Left lung (tissue), 10 donors: ENCODE results near the gene GMDS. TPM values are rescaled to one million over a fixed set of nuclear protein-coding genes. Genes with fewer than 3 reads are reported as not detected.

Experiments used
- ATAC-seq: fragments of 200-7000 bp; cut with Tn5 transposase; one replicate; pipeline ENCODE4 v1.9.1; 2020; ENCODE audit warnings: moderate library complexity
- DNase-seq, 4 donors: peaks; one replicate each; pipeline ENCODE4 v3.0.0-alpha.2; 2013 to 2020
- H3K27ac ChIP-seq, 2 donors: fragments of 200-600 bp; sonication (generic) in 1 of 2; one replicate each; pipeline versions ENCODE4 v1.5.0 to v1.8.0; 2020 to 2021
- H3K27me3 ChIP-seq, 2 donors: fragments of 200-600 bp; sonication (generic) in 1 of 2; one replicate each; pipeline versions ENCODE4 v1.5.0 to v1.8.0; 2020 to 2021
- H3K36me3 ChIP-seq, 2 donors: fragments of 200-600 bp; sonication (generic) in 1 of 2; one replicate each; pipeline versions ENCODE4 v1.5.0 to v1.8.0; 2020 to 2021
- H3K4me1 ChIP-seq, 2 donors: fragments of 200-600 bp; one replicate each; pipeline ENCODE4 v1.8.0; 2021
- H3K4me3 ChIP-seq, 2 donors: fragments of 200-600 bp; sonication (generic) in 1 of 2; one replicate each; pipeline versions ENCODE4 v1.5.0 to v1.8.0; 2020 to 2021; ENCODE audit warnings: mild to moderate bottlenecking in 1 of 2
- H3K9me3 ChIP-seq, 2 donors: fragments of 200-600 bp; sonication (generic) in 1 of 2; one replicate each; pipeline versions ENCODE4 v1.5.0 to v1.8.0; 2020 to 2021
- intact Hi-C, 2 donors: fragments of 100-400 bp; cut with DNase I; formaldehyde crosslinking; loops; one replicate each; pipeline versions ENCODE4 v1.11.2 to v1.14.2; 2022
- polyA plus RNA-seq, 6 donors: library from polyadenylated mRNA; unstranded; fragments of 120-200 nt; gene quantifications; one replicate each; pipeline ENCODE4 v1.2.1, GENCODE V29; 2013; ENCODE audit not compliant: insufficient read length in 6 of 6
- total RNA-seq, 2 donors: library from RNA; stranded (reverse); fragmentation: NEBNext Ultra II Directional; extraction: Animal tissue kit (Norgen Biotek cat#: 25700); gene quantifications; one replicate each; pipeline ENCODE4 v1.2.1, GENCODE V29; 2021
- TF ChIP-seq, protein P1 (sequence below), 2 donors: fragments of 200-600 bp; sonication (generic) in 1 of 2; IDR thresholded peaks; one replicate each; pipeline versions ENCODE4 v1.5.0 to v1.8.0; 2021; ENCODE audit warnings: antibody characterized with exemption in 2 of 2
- donor health status: DM: no; HTN: yes; CAD: no.
- donor health status: DM: no; HTN: no; CAD: no.

Gene GMDS
- total and polyA plus RNA-seq, 8 donors = 16.5 to 25.4 (median 21.2) TPM

DNA sequence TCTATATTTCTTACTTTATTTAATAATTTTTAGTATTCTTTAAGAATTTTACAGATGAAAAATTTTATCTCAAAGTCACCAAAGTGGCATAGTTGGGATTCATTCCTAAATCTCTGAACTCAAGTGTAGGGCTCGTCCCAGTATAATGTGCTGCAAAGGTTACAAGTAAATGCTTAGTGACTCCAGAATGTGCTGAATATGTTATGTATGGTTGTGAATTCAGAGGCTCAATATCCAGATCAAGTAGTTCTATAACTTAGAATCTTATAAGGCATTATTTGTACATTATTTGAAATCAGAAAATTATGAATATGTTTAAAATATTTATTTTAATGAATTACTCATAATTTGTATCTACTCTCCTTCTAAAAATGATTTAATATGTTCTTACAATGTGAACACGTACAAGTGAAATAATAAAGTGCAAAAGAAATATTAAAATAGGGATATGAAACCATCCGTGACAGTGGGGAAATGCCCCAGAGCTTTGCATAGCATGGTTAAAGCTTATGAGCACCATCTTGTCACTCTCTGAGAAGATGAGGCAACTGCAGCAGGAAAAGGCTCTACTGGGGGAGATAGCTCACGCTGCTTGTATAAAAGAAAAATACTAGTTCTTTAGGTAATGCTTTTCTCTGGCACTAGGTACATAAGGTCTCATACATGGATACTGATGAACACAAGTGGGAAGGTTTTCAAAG lies 376.7 kb downstream of the GMDS start:
- H3K4me1 ChIP-seq = no peaks in the 10 kb centered on the region
- no peaks in the 10 kb centered on the region for H3K36me3 ChIP-seq
- H3K4me3 ChIP-seq = no peak overlapping the region
- no peaks in the 10 kb centered on the region for H3K27me3 ChIP-seq
- H3K9me3 ChIP-seq = no peaks in the 10 kb centered on the region
- no peak for DNase-seq
- TF ChIP-seq, protein P1, sequence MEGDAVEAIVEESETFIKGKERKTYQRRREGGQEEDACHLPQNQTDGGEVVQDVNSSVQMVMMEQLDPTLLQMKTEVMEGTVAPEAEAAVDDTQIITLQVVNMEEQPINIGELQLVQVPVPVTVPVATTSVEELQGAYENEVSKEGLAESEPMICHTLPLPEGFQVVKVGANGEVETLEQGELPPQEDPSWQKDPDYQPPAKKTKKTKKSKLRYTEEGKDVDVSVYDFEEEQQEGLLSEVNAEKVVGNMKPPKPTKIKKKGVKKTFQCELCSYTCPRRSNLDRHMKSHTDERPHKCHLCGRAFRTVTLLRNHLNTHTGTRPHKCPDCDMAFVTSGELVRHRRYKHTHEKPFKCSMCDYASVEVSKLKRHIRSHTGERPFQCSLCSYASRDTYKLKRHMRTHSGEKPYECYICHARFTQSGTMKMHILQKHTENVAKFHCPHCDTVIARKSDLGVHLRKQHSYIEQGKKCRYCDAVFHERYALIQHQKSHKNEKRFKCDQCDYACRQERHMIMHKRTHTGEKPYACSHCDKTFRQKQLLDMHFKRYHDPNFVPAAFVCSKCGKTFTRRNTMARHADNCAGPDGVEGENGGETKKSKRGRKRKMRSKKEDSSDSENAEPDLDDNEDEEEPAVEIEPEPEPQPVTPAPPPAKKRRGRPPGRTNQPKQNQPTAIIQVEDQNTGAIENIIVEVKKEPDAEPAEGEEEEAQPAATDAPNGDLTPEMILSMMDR (IDR thresholded peaks at IDR 0.05) = no peak
- intact Hi-C loops = no loop called here
- H3K27ac ChIP-seq = no peak overlapping the region
- ATAC-seq = no peak

DNA sequence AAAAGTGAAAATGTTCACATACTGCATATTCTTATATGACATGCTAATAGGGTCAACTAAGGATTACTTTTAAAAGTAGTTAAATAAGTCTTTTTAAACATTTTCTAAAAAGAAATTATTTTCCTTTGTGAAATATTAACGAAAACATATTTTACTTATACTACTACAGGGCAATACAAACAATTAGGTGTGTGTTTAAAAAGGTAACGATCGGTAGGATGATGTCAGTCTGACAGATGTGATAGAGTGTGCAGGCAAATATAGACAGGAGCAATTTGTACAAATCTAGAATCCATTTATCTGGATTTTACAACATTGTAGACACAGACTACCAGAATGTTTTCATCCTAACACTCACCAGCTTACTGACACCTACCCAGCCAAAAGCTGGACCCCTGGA lies 378.2 kb downstream of the GMDS start:
- Histone ChIP-seq H3K27me3 (no peaks in the 10 kb centered on the region), H3K9me3 (no peaks in the 10 kb centered on the region), H3K4me3 (no peak overlapping the region), H3K36me3 (no peaks in the 10 kb centered on the region), H3K4me1 (no peaks in the 10 kb centered on the region), H3K27ac (no peak overlapping the region)
- no peak for ATAC-seq
- TF ChIP-seq, protein P1 (IDR thresholded peaks at IDR 0.05) = no peak
- intact Hi-C loops = no loop called here
- no peak for DNase-seq

DNA sequence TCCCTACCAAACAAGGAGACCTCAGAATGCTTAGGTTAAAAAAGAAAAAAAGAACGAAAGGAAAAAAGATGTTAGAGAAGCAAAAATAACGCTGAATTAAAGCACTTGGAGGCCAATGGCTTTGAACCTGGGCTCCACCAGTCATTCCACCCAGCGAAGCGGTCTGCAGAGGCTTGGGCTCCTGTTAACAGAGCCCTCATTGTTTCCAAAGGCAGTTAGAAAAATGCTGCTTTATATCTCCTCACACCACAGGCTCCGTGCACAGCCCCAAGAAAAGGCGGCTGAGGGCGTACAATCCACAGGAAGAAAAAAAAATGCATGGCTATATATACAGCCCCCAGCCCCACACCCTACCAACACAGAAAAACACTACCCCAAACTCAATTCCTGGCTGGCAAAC lies 379.8 kb downstream of the GMDS start:
- intact Hi-C loops = no loop called here

DNA sequence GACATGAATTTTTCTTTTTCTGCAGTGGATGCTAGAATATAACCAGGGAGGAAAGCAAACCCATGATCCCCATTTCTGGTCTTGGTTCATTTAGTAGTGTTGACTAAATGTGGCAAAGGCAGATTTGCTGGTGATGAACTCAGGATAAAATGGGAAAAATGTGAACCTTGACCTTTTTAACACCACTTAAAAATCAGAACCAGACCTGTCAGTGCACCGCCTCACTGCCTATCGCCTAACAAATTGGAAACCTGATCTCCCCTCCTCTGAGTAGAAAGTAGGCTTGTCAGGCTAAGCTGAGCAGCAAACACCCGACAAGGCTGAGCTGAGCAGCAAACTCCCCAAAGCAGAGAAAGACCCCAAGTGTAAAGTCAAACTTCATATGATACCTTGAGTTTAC lies 380.9 kb downstream of the GMDS start:
- no peak overlapping the region for H3K27ac ChIP-seq
- H3K4me1 ChIP-seq = no peaks in the 10 kb centered on the region
- no peaks in the 10 kb centered on the region for H3K9me3 ChIP-seq
- no peak overlapping the region for H3K4me3 ChIP-seq
- no peaks in the 10 kb centered on the region for H3K36me3 ChIP-seq
- DNase-seq (no peak), ATAC-seq (no peak)
- H3K27me3 ChIP-seq = no peaks in the 10 kb centered on the region
- TF ChIP-seq, protein P1 (IDR thresholded peaks at IDR 0.05) = no peak
- intact Hi-C loops = no loop called here

More for the DNA sequence above, 379.8 kb downstream of the GMDS start:
- Histone ChIP-seq H3K4me1 (no peaks in the 10 kb centered on the region), H3K36me3 (no peaks in the 10 kb centered on the region), H3K4me3 (no peak overlapping the region), H3K27me3 (no peaks in the 10 kb centered on the region), H3K27ac (no peak overlapping the region), H3K9me3 (no peaks in the 10 kb centered on the region)
- ATAC-seq = no peak
- no peak for DNase-seq
- TF ChIP-seq, protein P1 (IDR thresholded peaks at IDR 0.05) = no peak

GRCh38 chr6:1862411-1862810 lies 383.0 kb downstream of the GMDS start:
- no peaks in the 10 kb centered on the region for H3K27me3 ChIP-seq
- H3K4me1 ChIP-seq = no peaks in the 10 kb centered on the region
- no peak for ATAC-seq
- intact Hi-C loops = no loop called here
- no peaks in the 10 kb centered on the region for H3K36me3 ChIP-seq
- TF ChIP-seq, protein P1 (IDR thresholded peaks at IDR 0.05) = no peak
- no peak overlapping the region for H3K4me3 ChIP-seq
- no peak overlapping the region for H3K27ac ChIP-seq
- H3K9me3 ChIP-seq = no peaks in the 10 kb centered on the region
- DNase-seq = no peak
